ENCODE measurements around the gene GPR3. TPM values are rescaled to one million over a fixed set of nuclear protein-coding genes. Genes with fewer than 3 reads are reported as not detected.

Gene GPR3
- total RNA-seq, 1 donor from 2014 or later: 1.9 TPM

GRCh38 chr1:27346991-27347624, 45.3 kb upstream of the GPR3 start:
- H3K4me3 Mint-ChIP-seq: peak overlapping the region; percentile 70
- peak overlapping the region; percentile 86 for H3K27ac Mint-ChIP-seq
- TF ChIP-seq, protein P1, sequence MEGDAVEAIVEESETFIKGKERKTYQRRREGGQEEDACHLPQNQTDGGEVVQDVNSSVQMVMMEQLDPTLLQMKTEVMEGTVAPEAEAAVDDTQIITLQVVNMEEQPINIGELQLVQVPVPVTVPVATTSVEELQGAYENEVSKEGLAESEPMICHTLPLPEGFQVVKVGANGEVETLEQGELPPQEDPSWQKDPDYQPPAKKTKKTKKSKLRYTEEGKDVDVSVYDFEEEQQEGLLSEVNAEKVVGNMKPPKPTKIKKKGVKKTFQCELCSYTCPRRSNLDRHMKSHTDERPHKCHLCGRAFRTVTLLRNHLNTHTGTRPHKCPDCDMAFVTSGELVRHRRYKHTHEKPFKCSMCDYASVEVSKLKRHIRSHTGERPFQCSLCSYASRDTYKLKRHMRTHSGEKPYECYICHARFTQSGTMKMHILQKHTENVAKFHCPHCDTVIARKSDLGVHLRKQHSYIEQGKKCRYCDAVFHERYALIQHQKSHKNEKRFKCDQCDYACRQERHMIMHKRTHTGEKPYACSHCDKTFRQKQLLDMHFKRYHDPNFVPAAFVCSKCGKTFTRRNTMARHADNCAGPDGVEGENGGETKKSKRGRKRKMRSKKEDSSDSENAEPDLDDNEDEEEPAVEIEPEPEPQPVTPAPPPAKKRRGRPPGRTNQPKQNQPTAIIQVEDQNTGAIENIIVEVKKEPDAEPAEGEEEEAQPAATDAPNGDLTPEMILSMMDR (conservative IDR thresholded peaks at IDR 0.05): no peak
- H3K27me3 Mint-ChIP-seq: peaks cover 4% of the 10 kb centered on the region
- no peak for DNase-seq (ENCODE audit: extremely low spot score, unreplicated experiment)
- peaks cover 20% of the 10 kb centered on the region for H3K4me1 Mint-ChIP-seq (ENCODE audit: unreplicated experiment)
- no peaks in the 10 kb centered on the region for H3K9me3 Mint-ChIP-seq
- peaks cover 4% of the 10 kb centered on the region for H3K36me3 Mint-ChIP-seq

DNA sequence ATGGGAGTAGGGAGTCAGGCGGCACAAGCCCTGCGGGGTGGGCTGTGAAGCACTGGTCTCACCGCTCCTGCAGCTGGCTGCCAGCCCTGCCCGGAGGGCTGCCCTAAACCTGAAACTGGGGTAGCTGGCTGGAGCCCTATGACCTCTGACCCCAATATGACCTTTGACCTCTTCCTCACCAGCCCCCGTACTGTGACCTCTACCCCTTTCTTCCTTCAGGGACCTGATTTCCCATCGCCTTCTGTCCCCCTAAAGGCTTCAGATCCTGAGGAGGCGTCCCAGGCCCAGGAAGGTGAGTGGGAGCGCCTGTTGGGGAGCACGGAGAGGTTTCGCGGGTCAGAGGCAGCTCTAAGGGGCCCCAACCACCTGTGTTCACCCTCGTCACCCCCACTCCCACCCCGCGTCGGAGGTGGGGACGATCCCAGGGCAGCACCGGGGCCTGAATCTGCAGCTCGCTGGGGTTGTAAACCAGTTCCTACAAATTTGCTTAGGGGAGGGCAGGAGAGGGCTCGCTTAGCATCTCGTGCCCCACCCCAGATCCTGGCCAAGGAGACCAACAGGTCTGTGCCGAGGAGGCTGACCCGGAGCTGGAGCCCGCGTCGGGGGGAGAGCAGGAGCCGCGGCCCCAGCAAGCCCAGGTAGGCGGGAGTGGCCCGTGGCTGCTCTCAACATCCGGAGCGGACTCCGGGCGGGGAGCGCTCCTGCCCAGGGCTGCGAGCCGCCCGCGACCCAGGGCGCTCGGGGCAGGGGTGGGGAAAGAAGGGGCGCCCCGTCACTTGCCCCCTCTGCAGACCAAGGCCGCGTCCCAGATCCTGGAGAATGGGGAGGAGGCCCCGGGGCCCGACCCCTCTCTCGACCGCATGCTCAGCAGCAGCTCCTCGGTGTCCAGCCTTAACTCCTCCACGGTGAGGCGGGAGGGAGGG, 43.3 kb upstream of the GPR3 start:
- H3K36me3 Mint-ChIP-seq: peaks cover 4% of the 10 kb centered on the region
- peaks cover 4% of the 10 kb centered on the region for H3K27me3 Mint-ChIP-seq
- peaks cover 9% of the 10 kb centered on the region for H3K4me1 Mint-ChIP-seq (ENCODE audit: unreplicated experiment)
- peak overlapping the region; percentile 66 for H3K4me3 Mint-ChIP-seq
- peak overlapping the region; percentile 29 for H3K27ac Mint-ChIP-seq
- no peak for DNase-seq (ENCODE audit: extremely low spot score, unreplicated experiment)
- TF ChIP-seq, protein P1 (conservative IDR thresholded peaks at IDR 0.05): no peak
- no peaks in the 10 kb centered on the region for H3K9me3 Mint-ChIP-seq

DNA sequence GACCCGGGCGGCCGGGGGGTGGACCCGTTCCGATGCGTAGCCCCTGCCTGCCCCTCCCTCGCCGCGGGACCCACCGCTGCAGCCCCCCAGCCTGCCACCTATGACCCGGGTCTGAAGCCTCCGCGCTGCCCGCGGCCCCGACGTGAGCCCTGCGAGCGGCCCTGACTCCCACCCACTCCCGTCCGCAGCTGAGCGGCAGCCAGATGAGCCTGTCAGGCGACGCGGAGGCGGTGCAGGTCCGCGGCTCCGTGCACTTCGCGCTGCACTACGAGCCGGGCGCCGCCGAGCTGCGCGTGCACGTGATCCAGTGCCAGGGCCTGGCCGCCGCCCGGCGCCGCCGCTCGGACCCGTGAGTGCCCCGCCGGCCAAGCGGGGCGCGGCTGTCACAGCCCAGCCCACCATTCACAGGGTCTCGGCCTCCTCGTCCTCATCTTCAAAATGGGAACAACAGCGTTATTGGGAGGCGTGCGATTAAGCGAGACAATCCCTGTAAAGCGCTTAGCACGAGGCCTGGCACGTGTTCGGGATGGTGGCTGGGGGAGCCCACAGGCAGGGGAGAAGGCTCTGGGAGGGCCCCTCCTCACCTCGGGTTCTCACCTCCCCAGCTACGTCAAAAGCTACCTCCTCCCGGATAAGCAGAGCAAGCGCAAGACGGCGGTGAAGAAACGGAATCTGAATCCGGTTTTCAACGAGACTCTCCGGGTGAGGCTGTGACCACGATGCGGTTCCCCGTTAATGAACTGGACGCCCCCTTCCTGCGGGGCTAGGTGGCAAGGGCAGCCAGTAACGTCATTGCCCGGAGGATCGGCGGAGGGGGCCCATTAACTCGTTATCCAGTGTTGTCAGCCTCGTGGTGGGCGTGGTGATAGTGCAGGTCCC, 42.4 kb upstream of the GPR3 start:
- Mint-ChIP-seq H3K9me3 (no peaks in the 10 kb centered on the region), H3K27ac (peak overlapping the region; percentile 66), H3K4me1 (ENCODE audit: unreplicated experiment) (peaks cover 9% of the 10 kb centered on the region), H3K36me3 (peaks cover 4% of the 10 kb centered on the region), H3K4me3 (peak overlapping the region; percentile 68), H3K27me3 (peaks cover 4% of the 10 kb centered on the region)
- DNase-seq (ENCODE audit: extremely low spot score, unreplicated experiment): no peak
- TF ChIP-seq, protein P1 (conservative IDR thresholded peaks at IDR 0.05): no peak

DNA sequence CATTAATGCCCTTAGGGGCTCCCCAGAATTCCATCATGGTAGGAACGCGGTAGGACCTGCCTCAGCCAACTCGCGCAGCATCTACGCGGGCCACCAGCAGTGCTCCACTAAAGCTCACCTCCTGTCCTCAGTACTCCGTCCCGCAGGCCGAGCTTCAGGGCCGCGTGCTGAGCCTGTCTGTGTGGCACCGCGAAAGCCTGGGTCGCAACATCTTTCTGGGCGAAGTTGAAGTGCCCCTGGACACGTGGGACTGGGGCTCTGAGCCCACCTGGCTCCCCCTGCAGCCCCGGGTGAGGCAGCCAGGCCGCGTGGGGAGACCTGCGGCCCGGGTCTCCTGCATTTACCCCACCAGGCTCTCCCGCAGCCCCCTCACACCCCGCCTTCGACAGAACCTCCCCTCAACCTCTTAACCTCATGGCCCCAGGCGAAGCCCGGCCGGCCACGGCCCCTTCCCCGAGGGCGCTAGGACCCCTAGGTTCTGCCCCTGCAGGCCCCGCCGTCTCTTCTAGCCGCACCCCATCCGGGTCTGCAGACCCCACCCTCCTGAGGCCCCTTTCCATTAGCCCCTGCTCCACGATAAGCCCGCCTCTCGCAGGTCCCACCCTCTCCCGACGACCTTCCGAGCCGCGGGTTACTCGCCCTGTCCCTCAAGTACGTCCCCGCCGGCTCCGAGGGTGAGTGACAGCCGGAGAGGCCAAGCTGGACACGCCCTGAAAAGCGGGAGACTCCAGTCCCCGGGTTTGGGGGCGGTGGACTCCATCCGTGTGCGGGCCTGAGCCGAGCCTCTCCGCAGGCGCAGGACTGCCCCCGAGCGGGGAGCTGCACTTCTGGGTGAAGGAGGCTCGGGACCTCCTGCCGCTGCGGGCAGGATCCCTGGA, 41.5 kb upstream of the GPR3 start:
- TF ChIP-seq, protein P1 (conservative IDR thresholded peaks at IDR 0.05): no peak
- Mint-ChIP-seq H3K36me3 (peaks cover 4% of the 10 kb centered on the region), H3K27ac (peak overlapping the region; percentile 66), H3K9me3 (no peaks in the 10 kb centered on the region), H3K27me3 (peaks cover 4% of the 10 kb centered on the region), H3K4me3 (peak overlapping the region; percentile 69), H3K4me1 (ENCODE audit: unreplicated experiment) (peaks cover 9% of the 10 kb centered on the region)
- no peak for DNase-seq (ENCODE audit: extremely low spot score, unreplicated experiment)
